Suprapubic skin (tissue), 4 donors: ENCODE data around the gene TEF.

Experiments
- CTCF ChIP-seq, 2 donors: fragments of 200-600 bp in 1 of 2; fragments of 450-650 bp in 1 of 2; sonication (generic) in 1 of 2; IDR thresholded peaks; one replicate each; pipeline ENCODE4 v1.5.1; 2016 to 2019; ENCODE audit warnings: antibody characterized with exemption in 2 of 2, mild to moderate bottlenecking in 1 of 2, moderate library complexity in 1 of 2
- EP300 ChIP-seq: sonication (generic); formaldehyde crosslinking; IDR thresholded peaks from one replicate; pipeline ENCODE4 v1.6.1; 2017; ENCODE audit warnings: antibody characterized with exemption
- POLR2A ChIP-seq, 2 donors: fragments of 450-650 bp; IDR thresholded peaks; one replicate each; pipeline ENCODE4 v1.6.1; 2017; ENCODE audit warnings: antibody characterized with exemption in 2 of 2, mild to moderate bottlenecking in 2 of 2, moderate library complexity in 2 of 2
- POLR2AphosphoS5 ChIP-seq, 3 donors: sonication (generic); formaldehyde crosslinking; IDR thresholded peaks; one replicate each; pipeline ENCODE4 v1.6.1; 2017; ENCODE audit warnings: antibody characterized with exemption in 3 of 3

- TF ChIP-seq CTCF (IDR thresholded peaks at IDR 0.05) (no peak), POLR2AphosphoS5 (IDR thresholded peaks at IDR 0.05) (no peak), POLR2A (IDR thresholded peaks at IDR 0.05) (no peak), EP300 (no peak)
Measured at GRCh38 chr22:41341012-41341411, 40.7 kb upstream of the TEF start.
